Adipocyte (in vitro differentiated cells): Measurements from ENCODE around the gene ZDHHC3.

ENCODE experiments used
- DNase-seq: peaks from one replicate; pipeline ENCODE4 v3.0.0-alpha.2; 2015; ENCODE audit warnings: low read depth
- H3K27me3 ChIP-seq: replicated peaks from 2 replicates; pipeline ENCODE4 v1.7.0; 2013; ENCODE audit warnings: mild to moderate bottlenecking, low read length, moderate library complexity; ENCODE audit not compliant: control insufficient read depth, insufficient read depth
- H3K36me3 ChIP-seq: 2 replicates; pipeline ENCODE4 v1.7.0; 2013; ENCODE audit warnings: low read length, mild to moderate bottlenecking, moderate library complexity; ENCODE audit not compliant: control insufficient read depth, insufficient read depth, severe bottlenecking
- H3K4me1 ChIP-seq: 2 replicates; pipeline ENCODE4 v1.7.0; 2013; ENCODE audit warnings: mild to moderate bottlenecking, low read length, moderate library complexity; ENCODE audit not compliant: control insufficient read depth, insufficient read depth
- H3K4me3 ChIP-seq: 2 replicates; pipeline ENCODE4 v1.7.0; 2013; ENCODE audit warnings: mild to moderate bottlenecking, low read length, moderate library complexity
- H3K9ac ChIP-seq: 2 replicates; pipeline ENCODE4 v1.7.0; 2013; ENCODE audit warnings: mild to moderate bottlenecking, low read length, moderate library complexity
- H3K9me3 ChIP-seq: 2 replicates; pipeline ENCODE4 v1.7.0; 2013; ENCODE audit warnings: mild to moderate bottlenecking, low read length, moderate library complexity; ENCODE audit not compliant: control insufficient read depth

Gene ZDHHC3

DNA sequence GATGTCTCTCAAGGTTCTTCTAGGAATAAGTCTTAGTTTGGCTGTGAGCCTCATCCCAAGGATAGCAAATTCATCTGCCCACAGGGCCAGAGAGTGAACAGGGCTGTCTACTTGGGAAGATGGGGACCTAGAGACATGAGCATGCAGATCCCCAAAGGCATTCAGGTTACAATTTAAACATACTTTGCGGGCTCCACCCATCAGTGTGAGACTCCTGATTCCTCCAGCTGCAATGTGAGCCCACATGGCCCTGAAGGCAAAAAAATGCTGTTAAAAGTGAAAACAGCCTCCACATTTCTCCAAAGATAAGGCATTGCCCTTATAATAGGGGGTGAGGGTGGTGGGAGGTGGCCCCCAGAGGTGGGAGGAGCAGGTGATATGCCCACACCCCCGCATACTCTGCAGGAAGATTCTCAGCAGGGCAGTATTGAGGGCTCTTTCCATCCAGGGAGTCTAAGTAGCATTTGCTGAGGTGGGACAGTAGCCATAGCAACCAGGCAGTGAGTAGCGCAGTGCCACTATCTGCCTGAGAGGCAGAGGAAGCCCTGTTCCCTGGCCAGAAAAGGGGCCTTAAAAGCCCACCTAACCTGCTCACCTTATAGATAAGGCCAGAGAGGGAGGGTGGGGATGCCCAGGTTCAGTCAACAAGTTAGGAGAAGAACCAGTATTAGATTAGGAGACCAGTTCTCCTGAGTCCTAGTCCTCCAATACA, 70.4 kb downstream of the ZDHHC3 start:
- Histone ChIP-seq H3K9me3 (peaks cover 34% of the 10 kb centered on the region), H3K4me1 (no peaks in the 10 kb centered on the region), H3K36me3 (no peaks in the 10 kb centered on the region), H3K4me3 (no peak overlapping the region), H3K27me3 (peaks cover 2% of the 10 kb centered on the region), H3K9ac (no peak overlapping the region)
- DNase-seq: no peak

DNA sequence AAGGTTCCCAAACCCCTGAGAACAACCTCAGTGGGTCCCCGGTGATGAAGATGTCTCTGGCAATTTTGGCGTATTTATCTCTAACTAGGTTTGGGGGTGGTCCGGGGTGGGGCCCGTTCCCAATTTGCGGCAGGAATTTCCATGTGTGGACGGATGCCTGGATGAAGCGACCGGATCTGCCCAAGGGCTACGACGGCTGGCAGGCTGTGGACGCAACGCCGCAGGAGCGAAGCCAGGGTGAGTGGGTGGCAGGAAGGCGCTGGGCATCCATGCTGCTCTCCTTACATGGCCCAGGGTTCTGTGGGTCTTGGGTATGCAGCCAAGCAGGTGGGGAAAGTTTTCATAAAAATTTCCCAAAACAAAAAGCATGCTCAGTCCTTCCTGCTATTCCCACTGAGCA, 72.2 kb downstream of the ZDHHC3 start:
- no peak overlapping the region for H3K4me3 ChIP-seq
- no peak for DNase-seq
- H3K4me1 ChIP-seq: no peaks in the 10 kb centered on the region
- no peaks in the 10 kb centered on the region for H3K36me3 ChIP-seq
- H3K27me3 ChIP-seq: peaks cover 16% of the 10 kb centered on the region
- H3K9me3 ChIP-seq: peaks cover 15% of the 10 kb centered on the region
- no peak overlapping the region for H3K9ac ChIP-seq

DNA sequence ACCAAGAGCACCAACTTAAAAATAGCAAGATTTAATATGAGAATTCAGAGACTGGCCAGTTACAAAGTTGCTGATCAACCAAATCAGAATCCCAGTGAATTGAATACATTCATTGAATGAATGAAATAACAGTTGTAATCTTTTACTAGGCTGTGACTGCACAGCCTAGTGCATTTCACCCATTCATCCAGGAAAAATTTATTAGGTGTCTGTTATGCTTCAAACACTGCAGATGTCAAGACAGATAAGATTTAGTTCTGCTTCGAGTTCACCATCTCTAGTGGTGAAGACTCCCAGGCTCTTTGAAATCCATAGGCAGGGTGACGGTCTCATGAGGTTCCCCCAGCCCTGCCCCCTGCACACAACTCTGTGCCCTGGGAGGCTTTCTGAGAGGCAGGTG, 72.7 kb downstream of the ZDHHC3 start:
- H3K9ac ChIP-seq: no peak overlapping the region
- H3K27me3 ChIP-seq: peaks cover 16% of the 10 kb centered on the region
- no peak for DNase-seq
- H3K4me1 ChIP-seq: no peaks in the 10 kb centered on the region
- no peak overlapping the region for H3K4me3 ChIP-seq
- no peaks in the 10 kb centered on the region for H3K36me3 ChIP-seq
- H3K9me3 ChIP-seq: peaks cover 11% of the 10 kb centered on the region

DNA sequence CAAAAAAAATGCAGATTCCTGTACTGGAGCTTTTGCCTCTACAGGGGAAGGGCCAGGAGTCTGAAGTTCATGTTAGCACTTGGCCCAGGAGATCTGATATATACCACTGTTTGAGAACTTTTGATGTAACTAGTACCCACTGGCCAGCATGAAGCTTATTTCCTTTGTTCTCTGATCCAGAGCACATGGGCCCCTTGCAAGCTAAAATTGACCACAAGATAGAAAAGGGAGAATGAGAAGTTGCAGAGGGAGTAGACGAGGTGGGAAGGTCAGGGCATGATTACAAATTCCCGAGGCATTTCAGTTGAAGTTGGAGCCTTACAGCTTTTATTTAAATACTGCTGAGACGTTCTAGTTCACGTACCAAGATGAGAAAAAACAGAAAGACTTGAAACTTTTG, 73.3 kb downstream of the ZDHHC3 start:
- Histone ChIP-seq H3K4me3 (no peak overlapping the region), H3K4me1 (no peaks in the 10 kb centered on the region), H3K27me3 (peaks cover 16% of the 10 kb centered on the region), H3K36me3 (no peaks in the 10 kb centered on the region), H3K9me3 (peaks cover 6% of the 10 kb centered on the region), H3K9ac (no peak overlapping the region)
- DNase-seq: no peak

DNA sequence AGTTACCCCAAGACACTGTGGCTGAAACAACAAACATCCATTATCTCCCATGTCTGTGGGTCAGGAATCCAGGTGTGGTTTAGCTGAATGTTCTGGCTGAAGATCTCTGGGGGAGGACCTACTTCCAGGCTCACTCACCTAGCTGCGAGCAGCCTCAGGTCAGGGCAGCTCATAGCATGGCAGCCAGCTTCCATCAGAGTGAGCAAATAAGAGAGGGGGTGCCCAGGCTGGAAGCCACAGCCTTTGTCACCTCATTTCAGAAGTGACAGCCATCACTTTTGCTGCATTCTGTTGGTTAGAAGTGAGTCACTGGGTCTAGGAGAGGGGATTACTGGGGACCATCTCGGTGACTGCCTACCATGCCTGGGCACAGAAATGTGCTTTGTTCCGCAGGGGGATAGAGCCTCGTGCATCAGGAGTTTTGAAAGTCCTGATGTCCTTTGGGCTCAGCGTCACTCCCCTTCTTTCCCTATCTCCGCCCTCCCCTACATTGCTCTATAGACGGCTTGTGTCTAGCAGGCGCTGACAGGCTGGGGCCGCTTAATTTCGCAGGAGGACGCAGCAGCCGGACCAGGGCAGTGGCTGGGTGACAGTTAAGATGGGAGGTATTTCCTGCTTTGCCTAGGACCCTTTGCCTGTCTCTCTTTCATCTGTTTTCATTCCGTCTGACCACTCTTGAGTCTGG, 76.1 kb downstream of the ZDHHC3 start:
- DNase-seq: no peak
- no peaks in the 10 kb centered on the region for H3K36me3 ChIP-seq
- H3K4me1 ChIP-seq: no peaks in the 10 kb centered on the region
- H3K9me3 ChIP-seq: no peaks in the 10 kb centered on the region
- H3K27me3 ChIP-seq: peaks cover 16% of the 10 kb centered on the region
- H3K4me3 ChIP-seq: no peak overlapping the region
- H3K9ac ChIP-seq: no peak overlapping the region

DNA sequence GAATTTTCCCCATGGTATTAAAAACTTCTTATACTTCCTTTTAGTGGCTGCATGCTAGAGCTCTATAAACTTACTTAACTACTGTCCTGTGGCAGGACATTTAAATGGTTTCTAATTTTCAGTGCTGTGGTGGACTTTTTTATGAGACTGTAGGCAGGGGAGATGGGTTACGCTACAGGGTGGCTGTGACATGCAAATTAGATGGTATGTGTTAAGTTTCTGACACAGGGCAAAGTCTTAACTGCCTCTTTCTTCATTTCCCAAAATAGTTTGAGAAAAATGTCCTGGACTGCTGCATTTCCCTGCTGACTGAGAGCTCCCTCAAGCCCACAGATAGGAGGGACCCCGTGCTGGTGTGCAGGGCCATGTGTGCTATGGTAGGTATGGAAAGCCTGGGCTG, 79.5 kb downstream of the ZDHHC3 start:
- Histone ChIP-seq H3K4me1 (peaks cover 12% of the 10 kb centered on the region), H3K9ac (no peak overlapping the region), H3K36me3 (no peaks in the 10 kb centered on the region), H3K4me3 (no peak overlapping the region), H3K27me3 (peaks cover 16% of the 10 kb centered on the region), H3K9me3 (no peaks in the 10 kb centered on the region)
- no peak for DNase-seq

DNA sequence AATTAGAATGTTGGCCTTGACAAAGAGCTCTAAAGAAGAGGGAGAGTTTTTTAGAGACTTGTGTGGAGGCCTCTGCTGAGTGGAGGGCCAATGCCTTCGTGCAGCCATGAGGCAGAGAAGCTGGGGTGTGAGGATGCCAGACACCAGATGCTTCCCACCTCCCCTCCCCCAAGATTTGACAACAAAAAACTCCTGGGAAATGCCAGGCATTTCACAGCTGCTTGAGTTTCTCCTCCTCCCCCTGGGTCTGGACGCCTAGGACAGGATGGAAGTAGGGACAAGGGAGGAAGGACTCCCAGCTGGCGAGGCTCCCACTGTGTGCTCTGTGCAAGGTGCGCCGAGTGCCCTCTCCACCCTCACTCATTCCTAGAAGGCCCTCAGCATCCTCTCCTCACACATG, 81.5 kb downstream of the ZDHHC3 start:
- Histone ChIP-seq H3K36me3 (no peaks in the 10 kb centered on the region), H3K27me3 (peaks cover 3% of the 10 kb centered on the region), H3K9me3 (no peaks in the 10 kb centered on the region), H3K4me3 (no peak overlapping the region), H3K9ac (no peak overlapping the region), H3K4me1 (peaks cover 12% of the 10 kb centered on the region)
- DNase-seq: no peak

DNA sequence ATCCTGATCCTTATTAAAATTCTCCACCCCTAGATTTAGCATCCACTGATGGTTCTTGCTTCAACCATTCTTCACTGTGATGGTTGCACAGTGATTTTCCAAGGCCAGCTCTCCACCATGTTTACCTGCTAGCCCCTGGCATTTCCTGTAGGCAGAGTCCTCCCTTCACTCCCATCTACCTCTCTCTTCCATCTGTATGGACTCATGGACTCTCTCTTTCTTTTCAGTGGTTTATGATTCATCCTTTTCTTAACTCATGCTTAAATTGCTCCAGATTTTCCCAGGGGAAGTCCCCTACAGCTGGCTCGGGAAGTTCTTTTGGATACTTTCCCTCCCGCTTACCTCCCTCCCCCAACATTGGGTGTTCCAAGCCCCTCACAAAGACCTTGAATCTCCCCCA, 82.9 kb downstream of the ZDHHC3 start:
- Histone ChIP-seq H3K9ac (no peak overlapping the region), H3K4me1 (peaks cover 12% of the 10 kb centered on the region), H3K36me3 (no peaks in the 10 kb centered on the region), H3K27me3 (no peaks in the 10 kb centered on the region), H3K4me3 (no peak overlapping the region), H3K9me3 (no peaks in the 10 kb centered on the region)
- DNase-seq: peak; percentile 59

DNA sequence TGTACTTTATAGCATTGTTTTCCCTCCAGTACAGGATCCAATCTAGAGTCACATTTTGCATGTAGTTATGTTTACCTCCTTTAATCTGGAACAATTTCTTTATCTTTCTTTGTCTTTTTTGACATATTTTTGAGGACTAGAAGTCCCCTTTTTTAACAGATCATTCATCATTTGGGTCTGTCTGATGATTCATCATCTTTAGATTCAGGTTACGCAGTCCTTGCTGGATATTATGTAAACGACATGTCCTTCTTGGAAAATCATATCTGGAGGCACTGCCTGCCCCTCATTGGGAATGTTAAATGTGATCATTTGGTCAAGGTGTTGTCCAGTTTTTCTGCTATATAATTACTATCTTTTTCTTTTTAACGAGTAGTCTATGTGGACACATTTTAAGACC, 83.3 kb downstream of the ZDHHC3 start:
- H3K4me3 ChIP-seq: no peak overlapping the region
- H3K4me1 ChIP-seq: peaks cover 12% of the 10 kb centered on the region

DNA sequence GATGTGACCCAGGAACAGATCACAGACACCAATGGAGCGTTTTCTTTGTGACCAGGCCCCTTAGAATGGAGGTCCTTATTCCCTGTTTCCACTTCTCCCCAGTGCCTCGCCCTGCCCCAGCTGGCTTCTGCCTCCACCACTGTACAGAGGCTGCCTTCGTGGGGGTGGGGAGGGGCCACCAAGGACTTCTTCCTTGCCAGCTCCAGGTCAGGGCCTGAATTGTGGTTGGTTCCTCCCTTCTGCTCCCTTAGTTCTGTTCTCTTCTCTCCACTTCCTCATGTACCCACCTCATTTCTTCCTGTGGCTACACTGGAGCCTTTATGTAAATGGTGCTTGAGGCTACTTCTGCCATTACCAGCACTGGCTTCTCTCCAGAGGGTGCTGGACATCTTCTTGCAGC, 85.1 kb downstream of the ZDHHC3 start:
- DNase-seq: no peak
- Histone ChIP-seq H3K4me1 (peaks cover 19% of the 10 kb centered on the region), H3K27me3 (no peaks in the 10 kb centered on the region), H3K9ac (no peak overlapping the region), H3K36me3 (no peaks in the 10 kb centered on the region), H3K4me3 (no peak overlapping the region), H3K9me3 (no peaks in the 10 kb centered on the region)

More for the DNA sequence above, 83.3 kb downstream of the ZDHHC3 start:
- Histone ChIP-seq H3K9ac (no peak overlapping the region), H3K36me3 (no peaks in the 10 kb centered on the region), H3K9me3 (no peaks in the 10 kb centered on the region), H3K27me3 (no peaks in the 10 kb centered on the region)
- DNase-seq: peak; percentile 43

DNA sequence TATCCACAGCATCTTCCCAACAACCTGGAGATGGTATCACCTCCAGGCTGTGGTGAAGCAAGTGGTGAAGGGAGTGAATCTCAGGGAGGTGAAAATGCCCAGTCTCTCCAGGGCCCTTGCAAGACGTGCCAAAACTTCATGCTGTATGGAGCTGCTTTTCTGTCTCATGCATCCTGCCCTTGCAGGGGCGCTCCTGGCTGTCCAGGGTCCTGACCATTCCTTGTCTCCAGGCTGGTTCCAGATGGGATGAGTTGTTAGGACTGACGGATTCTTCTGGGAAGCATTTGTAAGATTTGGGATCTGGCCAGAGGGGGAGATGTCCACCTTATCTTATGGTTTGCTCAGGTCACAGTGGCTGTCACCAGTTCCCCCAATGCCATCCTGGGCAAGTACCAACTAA, 85.7 kb downstream of the ZDHHC3 start:
- H3K4me3 ChIP-seq: no peak overlapping the region
- H3K9me3 ChIP-seq: no peaks in the 10 kb centered on the region
- H3K27me3 ChIP-seq: no peaks in the 10 kb centered on the region
- no peak for DNase-seq
- H3K4me1 ChIP-seq: peaks cover 25% of the 10 kb centered on the region
- H3K9ac ChIP-seq: no peak overlapping the region
- H3K36me3 ChIP-seq: no peaks in the 10 kb centered on the region
